ENCODE data around the gene THSD7B.
"Not testable (repeated sequence)": the region's sequence is repeated elsewhere in the genome, so short reads cannot be mapped to it uniquely, and the experiment has no call there.

The THSD7B gene

GRCh38 chr2:137677466-137677865 lies 912.1 kb downstream of the THSD7B start:
- no peak for DNase-seq (ENCODE audit: low spot score)

GRCh38 chr2:137689549-137689948 lies 924.2 kb downstream of the THSD7B start:
- DNase-seq (ENCODE audit: low spot score) = peak; percentile 12

- peak; percentile 75 for DNase-seq (ENCODE audit: low spot score)
Measured at GRCh38 chr2:137693534-137693933, 928.2 kb downstream of the THSD7B start.

- no peak for DNase-seq (ENCODE audit: low spot score)
Measured at GRCh38 chr2:137696916-137697315, 931.6 kb downstream of the THSD7B start.

DNA sequence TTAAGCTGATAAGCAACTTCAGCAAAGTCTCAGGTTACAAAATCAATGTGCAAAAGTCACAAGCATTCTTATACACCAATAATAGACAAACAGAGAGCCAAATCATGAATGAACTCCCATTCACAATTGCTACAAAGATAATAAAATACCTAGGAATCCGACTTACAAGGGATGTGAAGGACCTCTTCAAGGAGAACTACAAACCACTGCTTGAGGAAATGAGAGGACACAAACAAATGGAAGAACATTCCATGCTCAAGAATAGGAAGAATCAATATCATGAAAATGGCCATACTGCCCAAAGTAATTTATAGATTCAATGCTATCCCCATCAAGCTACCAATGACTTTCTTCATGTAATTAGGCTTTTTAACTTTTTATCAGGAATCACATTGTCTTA lies 934.9 kb downstream of the THSD7B start:
- DNase-seq (ENCODE audit: low spot score) = not testable (repeated sequence)

GRCh38 chr2:137700681-137701080 lies 935.3 kb downstream of the THSD7B start:
- no peak for DNase-seq (ENCODE audit: low spot score)

GRCh38 chr2:137705296-137705695 lies 940.0 kb downstream of the THSD7B start:
- no peak for DNase-seq (ENCODE audit: low spot score)

DNA sequence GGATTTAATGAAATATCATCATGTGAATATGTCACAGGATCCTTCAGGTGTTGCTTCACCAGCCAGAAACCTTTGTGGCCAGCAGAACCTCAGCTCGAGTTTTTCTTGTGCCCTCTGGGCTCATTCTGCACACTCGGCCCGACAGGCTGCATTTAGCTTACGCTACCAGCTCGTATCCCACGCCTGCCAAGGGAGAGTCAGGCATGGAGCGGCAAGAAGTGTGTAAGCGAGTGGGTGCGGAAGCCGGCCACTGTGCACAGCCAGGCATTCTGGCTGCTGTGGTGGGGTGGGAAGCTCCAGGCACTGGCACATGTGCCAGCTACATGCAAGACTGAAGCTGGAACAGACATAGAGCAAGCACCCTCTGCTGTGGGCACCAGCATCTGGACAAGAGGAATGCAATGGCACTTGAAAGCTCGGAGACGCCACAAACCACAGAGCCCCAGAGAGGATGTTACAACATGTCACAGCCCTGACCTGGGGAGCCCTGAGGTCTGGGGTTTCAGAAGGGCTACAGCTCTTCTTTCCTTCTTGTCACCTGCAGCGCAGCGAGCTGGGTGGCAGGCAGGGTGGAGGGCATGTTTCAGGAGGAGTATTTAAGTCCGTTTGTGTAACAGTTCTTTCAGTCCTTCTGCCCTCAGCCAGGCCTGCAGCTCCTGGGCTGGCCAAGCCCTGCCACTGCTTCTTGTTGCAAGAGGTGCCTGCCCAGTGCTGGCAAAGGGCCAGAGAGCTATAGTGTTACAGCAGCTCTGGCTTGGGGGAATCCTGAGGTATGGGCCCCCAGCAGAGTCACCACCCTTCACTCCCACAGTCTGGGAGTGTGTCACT lies 941.7 kb downstream of the THSD7B start:
- DNase-seq (ENCODE audit: low spot score) = peak; percentile 8

GRCh38 chr2:137708311-137708710 lies 943.0 kb downstream of the THSD7B start:
- no peak for DNase-seq (ENCODE audit: low spot score)

DNA sequence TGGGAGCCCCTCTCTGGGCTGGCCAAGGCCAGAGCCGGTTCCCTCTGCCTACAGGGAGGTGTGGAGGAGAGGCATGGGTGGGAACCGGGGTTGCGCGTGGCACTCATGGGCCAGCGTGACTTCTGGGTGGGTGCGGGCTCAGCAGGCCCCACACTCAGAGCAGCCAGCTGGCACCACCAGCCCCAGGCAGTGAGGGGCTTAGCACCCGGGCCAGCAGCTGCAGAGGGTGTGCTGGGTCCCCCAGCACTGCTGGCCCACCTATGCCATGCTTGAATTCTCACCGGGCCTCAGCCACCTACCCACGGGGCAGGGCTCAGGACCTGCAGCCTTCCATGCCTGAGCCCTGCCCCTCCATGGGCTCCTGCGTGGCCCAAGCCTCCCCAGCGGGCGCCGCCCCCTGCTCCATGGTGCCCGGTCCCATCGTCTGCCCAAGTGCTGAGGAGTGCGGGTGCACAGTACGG lies 950.4 kb downstream of the THSD7B start:
- no peak for DNase-seq (ENCODE audit: low spot score)

- no peak for DNase-seq (ENCODE audit: low spot score)
Measured at GRCh38 chr2:137718786-137719185, 953.4 kb downstream of the THSD7B start.

- no peak for DNase-seq (ENCODE audit: low spot score)
Measured at GRCh38 chr2:137721733-137722132, 956.4 kb downstream of the THSD7B start.

DNA sequence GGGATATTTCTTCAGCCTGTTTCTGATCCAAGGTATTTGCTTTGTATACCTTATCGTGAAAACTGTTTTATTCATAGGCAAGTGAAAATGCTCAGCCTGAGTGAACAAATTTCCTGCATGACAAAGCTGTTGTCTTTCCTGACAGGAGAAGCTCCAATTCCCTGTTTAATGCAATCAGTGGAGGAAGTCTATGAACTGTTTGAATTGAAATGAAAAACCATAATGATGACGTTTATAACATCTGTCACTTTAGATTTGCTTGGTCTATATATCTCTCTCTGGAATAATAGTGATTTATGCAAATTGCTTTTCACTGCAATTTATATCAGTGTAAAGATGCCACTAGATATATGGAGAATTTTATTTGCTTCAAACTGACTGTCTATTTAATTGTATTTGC lies 959.6 kb downstream of the THSD7B start:
- no peak for DNase-seq (ENCODE audit: low spot score)

Data from kidney tubule cell (primary cell).